Glomerular visceral epithelial cell (primary cell): ENCODE measurements around the gene FDCSP.
"Not testable (repeated sequence)": the region's sequence is repeated elsewhere in the genome, so short reads cannot be mapped to it uniquely, and the experiment has no call there.

Experiments
- DNase-seq: peaks from one replicate; pipeline ENCODE4 v3.0.0-alpha.2; 2016; ENCODE audit errors: extremely low spot score

FDCSP gene

DNA sequence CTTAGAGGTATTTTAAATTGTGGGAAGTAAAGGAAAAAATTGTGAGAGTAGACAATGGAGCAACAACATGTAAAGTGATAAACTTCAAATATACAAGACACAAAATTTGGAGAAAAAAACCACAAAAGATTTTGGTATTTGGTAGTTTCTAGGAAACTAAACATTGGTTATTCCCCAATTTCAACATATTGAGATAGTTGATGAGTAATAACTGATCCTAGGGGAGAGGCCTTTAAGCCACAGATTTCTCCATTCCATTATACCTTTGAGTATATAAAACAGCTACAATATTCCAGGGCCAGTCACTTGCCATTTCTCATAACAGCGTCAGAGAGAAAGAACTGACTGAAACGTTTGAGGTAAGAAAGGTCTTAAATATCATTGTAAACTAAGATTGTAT lies at the start of gene FDCSP:
Gene FDCSP (plus strand): TSS at position 301 of the 400 bp plus-strand sequence. CDS start 5,071 bp downstream, outside the sequence.
- DNase-seq, result no peak

DNA sequence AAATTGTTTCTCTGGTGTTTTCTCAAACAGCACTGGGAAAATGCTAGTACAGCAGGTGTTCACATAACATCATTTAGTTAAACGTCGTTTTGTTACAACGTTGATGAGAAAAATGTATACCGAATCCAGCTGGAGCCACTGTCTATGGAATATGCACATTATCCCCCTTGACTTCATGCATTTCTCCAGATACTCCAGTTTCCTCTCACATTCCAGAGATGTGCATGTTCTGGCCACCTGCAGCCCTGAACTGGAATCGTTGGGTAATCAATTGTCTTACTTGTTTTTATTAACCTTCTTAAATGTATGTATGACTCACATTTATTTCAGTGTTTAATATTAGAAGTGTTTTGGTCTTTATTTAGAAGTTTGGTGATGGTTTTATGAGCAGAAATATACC lies 48.8 kb upstream of the FDCSP start:
- no peak for DNase-seq

DNA sequence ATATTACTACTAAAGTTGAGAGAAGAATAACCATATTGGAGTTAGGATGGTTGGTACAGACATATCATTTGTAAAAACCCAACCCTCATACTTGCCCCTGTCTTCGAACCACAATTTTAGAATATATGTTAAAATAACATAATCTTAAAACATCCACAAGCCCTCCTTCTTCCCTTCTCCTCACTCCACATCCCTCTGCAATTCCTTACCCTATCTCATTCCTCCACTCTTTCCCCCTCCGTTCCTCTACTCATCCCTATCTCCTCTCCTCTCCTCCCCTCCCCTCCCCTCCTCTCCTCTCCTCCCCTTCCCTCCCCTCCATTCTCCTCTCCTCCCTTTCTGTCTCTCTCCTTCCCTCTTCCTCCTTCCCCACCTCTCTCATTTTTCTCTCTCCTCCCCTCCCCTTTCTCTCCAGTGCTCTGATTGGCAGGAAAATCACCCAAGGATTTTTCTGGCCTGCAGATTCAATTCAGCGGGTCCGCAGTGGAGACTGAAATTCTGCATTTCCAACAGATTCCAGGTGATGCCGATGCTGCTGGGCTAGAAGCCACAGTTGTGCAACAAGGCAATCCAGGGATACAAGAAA lies 47.8 kb upstream of the FDCSP start:
- DNase-seq, result no peak

DNA sequence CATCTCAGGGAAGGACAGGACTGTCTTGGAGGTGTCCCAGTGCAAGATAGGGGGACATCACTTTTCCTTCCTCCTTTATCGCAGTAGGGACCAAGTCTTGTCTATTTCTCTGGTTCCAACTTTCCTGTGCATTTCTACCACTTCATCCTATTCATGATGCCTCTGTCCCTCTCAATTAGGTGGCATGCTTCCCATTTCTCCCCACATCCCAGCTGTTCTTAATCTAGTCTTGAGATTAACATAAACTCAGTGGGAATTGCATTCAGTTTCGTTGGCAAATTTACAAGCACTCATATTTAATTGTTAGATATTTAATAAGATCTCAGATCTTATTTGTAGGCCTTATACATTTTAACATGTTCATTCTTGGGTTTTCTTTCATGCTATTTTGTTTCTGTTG lies 46.1 kb upstream of the FDCSP start:
- DNase-seq, result no peak

DNA sequence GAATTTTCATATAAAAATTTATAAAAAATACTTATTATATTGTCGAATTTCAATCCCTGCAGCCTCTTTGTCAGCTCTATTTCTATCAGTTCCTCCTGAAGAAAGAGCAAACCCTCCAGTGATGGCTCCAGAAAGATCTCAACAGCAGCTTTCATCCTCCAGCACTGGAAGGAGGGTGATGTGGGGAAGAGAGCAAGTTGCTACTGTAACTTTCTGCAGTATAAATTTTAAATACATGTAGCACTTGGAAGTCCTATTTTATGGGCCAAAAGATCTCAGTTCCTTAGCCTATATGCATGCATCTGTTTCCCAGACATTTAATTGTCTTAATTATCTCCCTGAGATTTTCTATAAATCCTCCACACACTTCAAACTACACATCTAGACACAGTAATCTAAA lies 44.1 kb upstream of the FDCSP start:
- DNase-seq, result no peak

DNA sequence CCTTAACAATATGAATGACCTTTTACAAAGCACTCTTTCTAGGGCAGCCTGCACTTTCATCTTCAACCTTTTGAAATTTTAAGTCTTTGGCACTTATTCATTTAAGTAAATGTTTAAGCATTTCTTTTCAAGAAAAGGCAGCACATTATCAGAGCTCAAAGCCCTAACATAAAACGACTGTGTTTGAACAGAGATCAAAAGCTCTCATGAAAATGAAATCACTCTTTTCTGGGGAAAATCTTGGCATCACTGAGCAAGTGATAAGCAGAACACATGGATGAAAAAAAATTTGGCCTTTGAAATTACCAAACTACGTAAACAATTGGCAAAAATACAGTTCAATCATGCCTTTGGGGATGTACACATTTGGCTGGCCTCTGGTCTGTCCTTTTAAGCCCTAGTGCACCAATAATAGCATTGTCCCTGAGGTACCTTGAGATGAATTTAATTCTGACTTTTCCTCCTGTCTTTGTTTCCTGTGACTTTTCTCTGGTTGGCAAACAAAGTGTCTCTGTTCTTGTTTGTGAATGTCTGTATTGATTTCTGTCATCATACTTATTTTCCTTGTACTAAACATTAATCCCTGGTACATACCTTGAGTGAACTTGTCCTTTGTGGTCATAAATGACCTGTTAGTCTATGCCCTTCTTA lies 43.3 kb upstream of the FDCSP start:
- DNase-seq, result no peak

DNA sequence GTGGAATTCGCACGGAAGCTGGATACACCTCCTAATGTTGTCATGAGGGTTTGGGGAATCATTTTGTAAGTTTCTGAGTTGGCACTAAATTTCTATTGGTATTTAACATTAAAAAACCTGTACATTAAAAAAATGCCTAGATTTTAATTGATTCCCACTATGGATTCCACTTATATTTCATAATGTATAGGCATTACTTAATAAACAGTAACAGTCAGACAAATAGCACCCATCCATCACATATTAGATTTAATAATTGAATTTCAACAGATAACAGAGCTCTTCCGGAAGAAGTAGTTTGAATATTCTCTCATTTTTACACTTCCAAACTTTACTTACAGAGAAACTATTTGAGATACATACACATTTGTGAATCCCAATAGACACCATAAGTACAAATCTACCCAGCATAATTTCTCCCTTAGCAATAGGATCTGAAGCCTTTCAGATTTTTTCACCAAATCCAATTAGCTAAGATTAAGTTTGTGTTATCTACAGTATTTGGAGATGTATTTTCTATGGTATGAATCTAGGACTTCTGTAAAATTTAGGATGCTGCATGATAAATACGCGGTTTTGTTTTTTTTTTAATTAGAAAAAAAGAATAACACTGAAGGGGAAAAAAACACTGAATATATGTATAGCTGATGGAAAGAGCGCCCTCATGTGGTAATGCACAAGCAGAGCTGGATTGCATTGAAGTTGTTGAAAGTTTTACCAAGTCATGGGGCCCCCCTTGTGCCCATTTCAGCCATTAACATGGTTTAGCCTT lies 42.6 kb upstream of the FDCSP start:
- peak; percentile 59 for DNase-seq

DNA sequence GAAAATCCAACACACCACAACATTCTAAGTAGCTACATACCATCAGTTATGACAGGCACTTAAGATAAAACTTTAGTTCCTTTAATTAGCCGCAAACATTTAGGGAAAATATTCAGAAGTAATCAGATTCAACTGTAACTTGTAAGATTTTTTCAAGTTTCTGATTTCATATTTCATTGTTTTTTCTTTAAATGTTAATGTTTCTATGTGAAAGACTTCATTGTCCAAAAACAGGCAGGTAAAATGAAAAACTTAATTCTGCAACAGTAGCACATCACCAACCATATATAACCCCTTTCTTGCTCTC lies 42.0 kb upstream of the FDCSP start:
- no peak for DNase-seq

DNA sequence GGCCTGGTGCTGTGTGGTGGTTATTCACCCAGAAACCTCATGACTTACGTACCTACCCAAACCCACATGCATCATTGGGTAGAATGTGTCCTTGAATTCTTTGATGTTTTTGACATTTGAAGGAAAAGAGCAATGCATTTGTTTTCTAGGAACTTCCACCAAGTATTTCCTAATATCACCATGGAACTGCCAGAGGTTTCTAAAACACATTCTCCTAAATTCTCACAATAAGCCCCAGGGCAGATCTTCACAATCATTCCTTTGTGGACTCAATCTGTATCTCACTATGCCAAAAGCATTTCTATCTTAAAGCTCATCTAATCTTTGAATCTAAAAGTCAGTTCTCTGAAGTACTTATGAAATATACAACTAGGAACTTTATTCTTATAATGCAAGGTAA lies 38.7 kb upstream of the FDCSP start:
- DNase-seq, result no peak

DNA sequence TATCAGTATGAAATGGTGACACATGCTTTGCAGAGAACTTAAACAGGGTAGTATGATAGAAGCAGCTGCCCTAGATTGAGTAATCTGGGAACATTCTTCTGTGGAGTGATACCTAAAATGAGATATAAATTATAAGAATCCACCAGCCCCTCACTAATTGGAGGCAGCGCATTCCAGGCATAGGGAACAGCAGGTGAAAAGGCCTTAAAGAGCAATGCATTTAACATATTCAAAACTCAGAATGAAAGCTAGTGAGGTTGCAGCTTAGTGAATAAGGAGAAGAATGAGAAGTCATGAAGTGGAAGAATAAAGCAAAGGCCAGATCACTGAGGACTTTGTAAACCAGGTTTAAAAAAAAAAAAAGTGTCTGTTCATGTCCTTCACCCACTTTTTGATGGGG lies 35.3 kb upstream of the FDCSP start:
- DNase-seq, result no peak

DNA sequence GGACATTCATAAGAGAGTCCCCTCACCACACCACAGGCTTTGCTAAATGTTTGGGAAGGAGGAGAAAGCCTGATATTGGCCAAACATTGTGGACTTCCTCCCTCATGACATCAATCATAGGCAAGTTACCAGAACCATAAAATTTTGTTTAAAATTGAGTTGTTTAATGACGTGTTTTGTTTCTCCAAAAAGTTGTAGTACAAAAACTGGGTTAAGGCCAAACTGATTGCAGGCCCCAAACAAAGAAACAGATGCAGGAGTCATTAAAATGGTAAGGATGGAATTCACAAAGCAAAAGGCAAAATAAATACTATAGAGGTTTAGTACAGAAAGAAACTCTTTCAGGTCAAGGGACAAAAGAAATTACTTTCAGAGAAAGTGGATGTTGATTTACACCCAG lies 34.3 kb upstream of the FDCSP start:
- no peak for DNase-seq

DNA sequence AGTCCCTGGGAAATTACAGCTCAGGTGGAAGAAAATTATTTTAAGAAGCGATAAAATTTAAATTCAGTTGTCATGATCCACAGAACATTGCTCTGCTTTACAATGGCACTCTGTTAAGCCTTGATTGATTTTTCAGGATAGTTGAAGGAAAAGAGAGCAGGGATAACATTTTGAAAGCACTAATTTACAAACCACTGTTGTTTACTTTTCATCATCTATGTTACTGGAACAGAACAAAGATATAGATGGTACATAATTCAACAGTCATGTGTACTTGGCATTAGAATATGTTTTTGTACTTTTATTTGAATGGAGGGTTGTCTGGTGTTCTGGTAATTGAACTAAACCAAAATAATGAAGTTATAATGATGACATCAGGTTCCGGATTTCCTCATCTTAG lies 33.0 kb upstream of the FDCSP start:
- no peak for DNase-seq

DNA sequence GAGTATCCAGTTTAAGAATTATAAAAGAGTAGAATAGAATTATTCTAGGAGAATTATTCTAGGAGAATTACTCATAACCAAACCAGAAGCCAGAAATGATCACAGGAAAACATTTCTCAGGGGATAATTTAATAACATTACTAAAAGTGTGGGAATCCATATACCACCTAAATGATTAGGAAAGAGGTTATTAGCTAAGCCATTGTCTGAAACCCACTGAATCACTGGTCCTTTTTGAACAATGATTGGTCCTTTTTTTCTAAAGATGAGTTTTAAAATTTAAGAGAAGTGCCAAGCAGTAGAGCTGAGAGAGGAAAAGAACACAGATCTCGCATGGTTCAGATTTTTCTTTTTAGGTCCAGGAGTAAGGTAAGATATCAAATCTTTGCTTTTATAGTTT lies 30.5 kb upstream of the FDCSP start, which contains the start of gene ODAM:
Gene ODAM (plus strand): TSS at position 301 of the 400 bp plus-strand sequence. CDS start 819 bp downstream, outside the sequence.
- DNase-seq, result no peak

DNA sequence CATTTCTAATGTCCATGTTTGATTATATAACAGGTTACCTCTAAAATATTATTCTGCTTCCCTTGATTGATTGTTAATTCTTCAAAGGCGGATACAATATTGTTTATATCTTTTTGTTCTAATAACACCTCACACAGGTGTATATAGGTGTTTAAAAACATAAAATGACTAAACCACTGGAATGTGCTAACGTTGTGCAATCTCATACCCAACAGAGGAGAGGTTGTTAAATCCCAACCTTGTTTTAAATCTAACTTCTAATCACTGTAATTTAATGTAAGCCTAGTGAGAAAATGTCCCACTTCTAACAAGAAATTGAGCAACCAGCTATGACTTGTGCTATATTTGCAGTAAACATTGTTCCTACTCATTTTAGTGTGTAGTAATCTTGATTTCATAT lies 29.1 kb upstream of the FDCSP start:
- DNase-seq, result no peak

DNA sequence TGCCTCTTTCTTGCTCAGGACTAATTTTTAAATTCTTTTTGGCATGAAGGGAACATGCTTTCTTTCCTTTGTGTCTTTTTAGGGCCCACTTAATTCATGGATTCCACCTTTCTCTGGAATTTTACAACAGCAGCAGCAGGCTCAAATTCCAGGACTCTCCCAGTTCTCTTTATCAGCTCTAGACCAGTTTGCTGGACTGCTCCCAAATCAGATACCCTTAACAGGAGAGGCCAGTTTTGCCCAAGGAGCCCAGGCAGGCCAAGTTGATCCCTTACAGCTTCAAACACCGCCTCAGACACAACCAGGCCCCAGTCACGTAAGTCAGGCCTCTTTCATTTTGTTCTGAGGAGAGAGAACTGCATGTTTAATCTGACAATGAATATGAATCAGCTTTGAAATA lies 28.1 kb upstream of the FDCSP start:
- DNase-seq, result no peak

DNA sequence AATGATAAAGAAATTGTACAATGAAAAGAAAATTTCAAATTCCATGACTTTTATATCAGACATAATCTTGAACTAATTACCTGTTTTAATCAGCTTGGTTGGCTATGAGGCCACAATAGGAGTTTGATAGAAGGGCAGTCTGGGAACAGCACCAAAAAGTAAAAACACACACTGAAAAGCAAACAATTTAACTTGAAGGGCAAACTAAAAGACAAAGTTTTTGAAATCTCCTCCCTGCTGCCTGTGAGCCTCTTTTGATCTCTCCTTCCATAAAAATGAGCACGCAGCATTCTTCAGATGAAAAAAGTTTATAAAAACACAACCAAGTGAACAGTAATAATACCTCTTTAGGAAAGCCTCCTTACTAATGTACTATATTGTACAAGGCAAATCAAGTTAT lies 22.3 kb upstream of the FDCSP start:
- no peak for DNase-seq

DNA sequence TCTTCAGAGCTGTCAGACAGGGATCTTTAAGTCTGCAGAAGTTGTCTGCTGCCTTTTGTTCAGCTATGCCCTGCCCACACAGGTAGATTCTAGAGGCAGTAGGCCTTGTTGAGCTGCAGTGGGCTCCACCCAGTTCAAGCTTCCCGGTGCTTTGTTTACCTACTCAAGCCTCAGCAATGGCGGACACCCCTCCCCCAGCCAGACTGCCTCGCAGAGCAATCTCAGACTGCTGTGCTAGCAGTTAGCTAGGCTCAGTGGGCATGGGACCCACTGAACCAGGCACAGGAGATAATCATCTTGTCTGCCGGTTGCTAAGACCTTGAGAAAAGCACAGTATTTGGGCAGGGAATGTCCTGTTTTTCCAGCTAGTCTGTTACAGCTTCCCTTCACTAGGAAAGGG lies 13.2 kb upstream of the FDCSP start:
- not testable (repeated sequence) for DNase-seq

DNA sequence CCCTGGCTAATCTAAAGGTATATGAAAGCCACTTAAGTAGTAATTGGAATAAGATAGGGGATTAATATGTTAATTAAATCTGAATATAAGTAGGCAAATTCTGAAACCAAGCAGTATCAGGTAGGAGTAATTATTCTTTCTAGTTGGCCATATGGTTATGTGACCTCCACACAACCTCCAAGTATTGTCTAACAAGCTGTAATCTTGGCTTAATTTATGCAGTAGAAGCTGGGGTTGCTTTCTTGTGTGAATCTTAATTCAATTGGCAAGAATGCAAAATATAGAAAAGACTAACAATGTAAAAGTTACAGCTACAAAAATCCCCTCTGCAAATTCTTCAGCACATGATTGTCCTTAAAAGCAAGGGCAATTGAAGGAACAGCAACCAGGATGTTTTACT lies 9.8 kb upstream of the FDCSP start:
- DNase-seq, result not testable (repeated sequence)

DNA sequence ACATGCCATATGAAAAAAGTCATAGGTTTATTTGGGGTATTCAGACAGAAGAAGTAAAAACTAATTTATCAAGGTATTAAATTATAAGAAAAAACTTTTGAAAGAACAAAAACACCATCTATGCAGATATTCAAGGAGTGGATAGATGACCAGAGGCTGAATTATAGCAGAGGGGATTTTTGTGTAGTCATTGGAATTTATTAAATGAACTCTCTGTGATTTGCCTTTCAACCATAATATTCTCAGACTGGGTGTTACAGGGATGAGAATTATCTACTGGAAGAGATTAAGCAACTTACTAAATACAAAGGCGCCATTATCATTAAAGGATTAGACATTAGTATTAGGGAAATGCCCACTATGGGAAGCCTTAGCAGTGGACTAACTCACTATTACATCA lies 9.4 kb upstream of the FDCSP start:
- DNase-seq, result not testable (repeated sequence)

DNA sequence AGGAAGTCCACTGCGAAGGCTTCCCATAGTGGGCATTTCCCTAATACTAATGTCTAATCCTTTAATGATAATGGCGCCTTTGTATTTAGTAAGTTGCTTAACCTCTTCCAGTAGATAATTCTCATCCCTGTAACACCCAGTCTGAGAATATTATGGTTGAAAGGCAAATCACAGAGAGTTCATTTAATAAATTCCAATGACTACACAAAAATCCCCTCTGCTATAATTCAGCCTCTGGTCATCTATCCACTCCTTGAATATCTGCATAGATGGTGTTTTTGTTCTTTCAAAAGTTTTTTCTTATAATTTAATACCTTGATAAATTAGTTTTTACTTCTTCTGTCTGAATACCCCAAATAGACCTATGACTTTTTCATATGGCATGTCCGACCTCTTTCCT lies 4.5 kb upstream of the FDCSP start:
- DNase-seq, result not testable (repeated sequence)

DNA sequence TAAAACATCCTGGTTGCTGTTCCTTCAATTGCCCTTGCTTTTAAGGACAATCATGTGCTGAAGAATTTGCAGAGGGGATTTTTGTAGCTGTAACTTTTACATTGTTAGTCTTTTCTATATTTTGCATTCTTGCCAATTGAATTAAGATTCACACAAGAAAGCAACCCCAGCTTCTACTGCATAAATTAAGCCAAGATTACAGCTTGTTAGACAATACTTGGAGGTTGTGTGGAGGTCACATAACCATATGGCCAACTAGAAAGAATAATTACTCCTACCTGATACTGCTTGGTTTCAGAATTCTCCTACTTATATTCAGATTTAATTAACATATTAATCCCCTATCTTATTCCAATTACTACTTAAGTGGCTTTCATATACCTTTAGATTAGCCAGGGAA lies 4.1 kb upstream of the FDCSP start:
- not testable (repeated sequence) for DNase-seq

DNA sequence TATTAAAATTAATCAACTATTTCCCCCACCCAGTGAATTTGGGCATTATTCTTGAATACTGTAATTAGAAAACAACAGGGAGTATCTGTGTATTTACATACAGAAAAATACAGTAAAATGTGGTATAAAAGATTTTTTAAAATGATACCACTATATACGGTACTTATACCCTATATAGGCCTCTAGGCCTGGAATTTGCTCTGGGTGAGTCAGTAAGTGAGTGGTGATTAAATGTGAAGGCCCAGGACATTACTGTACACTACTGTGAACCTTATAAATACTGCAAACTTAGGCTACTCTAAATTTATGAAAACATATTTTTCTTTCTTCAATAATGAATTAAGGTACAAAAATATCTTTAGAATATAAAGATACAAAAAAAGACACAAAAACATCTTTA lies 10.2 kb downstream of the FDCSP start:
- no peak for DNase-seq
